Measurements from ENCODE around the gene CDC123. TPM values are rescaled to one million over a fixed set of nuclear protein-coding genes. Genes with fewer than 3 reads are reported as not detected.

CDC123 gene
- total and polyA plus RNA-seq, 7 donors = 33.8 to 70.3 (median 50.8) TPM

DNA sequence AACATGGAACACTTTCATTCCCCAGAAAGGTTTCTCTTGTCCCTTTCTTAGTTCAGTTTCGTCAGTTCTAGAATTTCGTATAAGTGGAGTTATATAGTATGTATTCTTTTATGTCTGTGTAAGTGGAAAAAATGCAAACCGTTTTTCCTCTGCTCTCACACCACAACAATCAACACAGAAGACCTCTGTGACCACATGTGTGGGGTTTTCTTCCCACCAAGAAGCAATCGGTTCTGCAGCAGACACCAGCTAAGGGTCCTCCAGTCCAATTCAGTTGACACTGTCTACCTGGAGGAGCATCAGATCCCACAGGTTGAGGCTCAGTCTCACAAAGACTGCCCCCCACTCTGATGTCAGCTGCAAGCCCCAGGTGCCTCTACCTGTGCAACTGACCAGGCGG is 6.2 kb downstream of the CDC123 start:
- H3K36me3 ChIP-seq = peaks cover 0 to 55% (median 8%) of the 10 kb centered on the region in 4 donors

GRCh38 chr10:12205082-12205481 is 9.1 kb downstream of the CDC123 start:
- H3K4me1 ChIP-seq = no peaks in the 10 kb centered on the region
- intact Hi-C loops (cut with DNase I) = no loop called here
- H3K9me3 ChIP-seq = no peaks in the 10 kb centered on the region
- TF ChIP-seq EP300 (IDR thresholded peaks at IDR 0.05) (no peak), POLR2A (IDR thresholded peaks at IDR 0.05) (no peak), POLR2AphosphoS5 (IDR thresholded peaks at IDR 0.05) (no peak)
- TF ChIP-seq, protein P1, sequence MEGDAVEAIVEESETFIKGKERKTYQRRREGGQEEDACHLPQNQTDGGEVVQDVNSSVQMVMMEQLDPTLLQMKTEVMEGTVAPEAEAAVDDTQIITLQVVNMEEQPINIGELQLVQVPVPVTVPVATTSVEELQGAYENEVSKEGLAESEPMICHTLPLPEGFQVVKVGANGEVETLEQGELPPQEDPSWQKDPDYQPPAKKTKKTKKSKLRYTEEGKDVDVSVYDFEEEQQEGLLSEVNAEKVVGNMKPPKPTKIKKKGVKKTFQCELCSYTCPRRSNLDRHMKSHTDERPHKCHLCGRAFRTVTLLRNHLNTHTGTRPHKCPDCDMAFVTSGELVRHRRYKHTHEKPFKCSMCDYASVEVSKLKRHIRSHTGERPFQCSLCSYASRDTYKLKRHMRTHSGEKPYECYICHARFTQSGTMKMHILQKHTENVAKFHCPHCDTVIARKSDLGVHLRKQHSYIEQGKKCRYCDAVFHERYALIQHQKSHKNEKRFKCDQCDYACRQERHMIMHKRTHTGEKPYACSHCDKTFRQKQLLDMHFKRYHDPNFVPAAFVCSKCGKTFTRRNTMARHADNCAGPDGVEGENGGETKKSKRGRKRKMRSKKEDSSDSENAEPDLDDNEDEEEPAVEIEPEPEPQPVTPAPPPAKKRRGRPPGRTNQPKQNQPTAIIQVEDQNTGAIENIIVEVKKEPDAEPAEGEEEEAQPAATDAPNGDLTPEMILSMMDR (IDR thresholded peaks at IDR 0.05) = no peak
- peaks cover 0 to 63% (median 11%) of the 10 kb centered on the region in 4 donors for H3K36me3 ChIP-seq
- no peak overlapping the region for H3K4me3 ChIP-seq
- 89 to 90% methylated on average over 3 of the region's 3 CpGs for WGBS, 2 donors
- H3K27me3 ChIP-seq = no peaks in the 10 kb centered on the region
- no peak for DNase-seq
- H3K27ac ChIP-seq = no peak overlapping the region

More for the DNA sequence above, 6.2 kb downstream of the CDC123 start:
- no peak for DNase-seq
- Histone ChIP-seq H3K4me1 (peaks cover 0 to 13% (median 11%) of the 10 kb centered on the region in 4 donors), H3K27ac (no peak overlapping the region), H3K9me3 (no peaks in the 10 kb centered on the region), H3K4me3 (no peak overlapping the region), H3K27me3 (no peaks in the 10 kb centered on the region)
- intact Hi-C loops (cut with DNase I) = no loop called here
- TF ChIP-seq POLR2A (IDR thresholded peaks at IDR 0.05) (no peak), EP300 (IDR thresholded peaks at IDR 0.05) (no peak), POLR2AphosphoS5 (IDR thresholded peaks at IDR 0.05) (no peak)
- TF ChIP-seq, protein P1 (IDR thresholded peaks at IDR 0.05) = no peak
- 56 to 86% methylated on average over 5 of the region's 5 CpGs for WGBS, 2 donors

GRCh38 chr10:12207114-12207513 is 11.1 kb downstream of the CDC123 start:
- Histone ChIP-seq H3K9me3 (no peaks in the 10 kb centered on the region), H3K4me3 (no peak overlapping the region), H3K27ac (no peak overlapping the region), H3K36me3 (peaks cover 0 to 63% (median 21%) of the 10 kb centered on the region in 4 donors), H3K4me1 (no peaks in the 10 kb centered on the region), H3K27me3 (no peaks in the 10 kb centered on the region)
- TF ChIP-seq POLR2A (IDR thresholded peaks at IDR 0.05) (no peak), POLR2AphosphoS5 (IDR thresholded peaks at IDR 0.05) (no peak), EP300 (IDR thresholded peaks at IDR 0.05) (no peak)
- TF ChIP-seq, protein P1 (IDR thresholded peaks at IDR 0.05) = no peak
- no peak for DNase-seq
- WGBS, 2 donors = 79 to 81% methylated on average over 3 of the region's 3 CpGs
- intact Hi-C loops (cut with DNase I) = no loop called here

DNA sequence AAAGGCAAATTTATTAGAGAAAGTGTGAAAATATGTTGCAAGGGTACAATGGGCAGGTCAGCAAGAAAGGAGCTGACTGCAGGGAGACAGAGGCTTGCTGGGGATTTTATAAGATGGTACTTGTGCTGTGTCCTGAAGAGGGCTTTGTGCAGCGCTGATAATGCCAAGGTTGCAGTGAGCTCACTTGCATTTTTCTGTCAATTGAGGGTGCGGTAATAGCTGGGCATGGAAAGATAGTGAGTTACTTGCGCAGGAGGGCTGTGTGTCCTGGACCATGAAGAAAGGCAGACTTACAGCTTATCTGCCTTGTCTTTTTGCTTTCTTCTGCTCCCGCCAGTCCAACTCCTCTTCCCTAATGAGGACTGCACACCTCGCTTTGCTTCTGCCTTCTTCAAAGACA is 12.5 kb downstream of the CDC123 start:
- WGBS, 2 donors = 97 to 98% methylated on average over 5 of the region's 5 CpGs
- no peak for DNase-seq
- H3K9me3 ChIP-seq = no peaks in the 10 kb centered on the region
- TF ChIP-seq POLR2A (IDR thresholded peaks at IDR 0.05) = no peak
- TF ChIP-seq POLR2AphosphoS5 (IDR thresholded peaks at IDR 0.05) = no peak
- TF ChIP-seq EP300 (IDR thresholded peaks at IDR 0.05) = no peak
- TF ChIP-seq, protein P1 (IDR thresholded peaks at IDR 0.05) = no peak
- H3K36me3 ChIP-seq = peaks cover 0 to 57% (median 18%) of the 10 kb centered on the region in 4 donors
- H3K4me1 ChIP-seq = peaks cover 0 to 5% (median 1%) of the 10 kb centered on the region in 4 donors
- H3K4me3 ChIP-seq = no peak overlapping the region
- H3K27ac ChIP-seq = no peak overlapping the region
- intact Hi-C loops (cut with DNase I) = no loop called here
- no peaks in the 10 kb centered on the region for H3K27me3 ChIP-seq

- Histone ChIP-seq H3K9me3 (no peaks in the 10 kb centered on the region), H3K4me1 (peaks cover 0 to 25% (median 13%) of the 10 kb centered on the region in 4 donors), H3K27ac (no peak overlapping the region), H3K27me3 (no peaks in the 10 kb centered on the region), H3K36me3 (peaks cover 0 to 60% (median 18%) of the 10 kb centered on the region in 4 donors), H3K4me3 (no peak overlapping the region)
- intact Hi-C loops (cut with DNase I) = no loop called here
- no peak for DNase-seq
- TF ChIP-seq, protein P1 (IDR thresholded peaks at IDR 0.05) = no peak
- TF ChIP-seq POLR2AphosphoS5 (IDR thresholded peaks at IDR 0.05) = no peak
- no peak for TF ChIP-seq POLR2A (IDR thresholded peaks at IDR 0.05)
- no peak for TF ChIP-seq EP300 (IDR thresholded peaks at IDR 0.05)
- 68 to 81% methylated on average over 3 of the region's 3 CpGs for WGBS, 2 donors
Observed at GRCh38 chr10:12212454-12212853, 16.5 kb downstream of the CDC123 start.

All from sigmoid colon (tissue), 7 donors.